ENCODE results near the gene SLC22A31. TPM values are rescaled to one million over a fixed set of nuclear protein-coding genes. Genes with fewer than 3 reads are reported as not detected.

Gene SLC22A31
- total and polyA plus RNA-seq, 2 donors (not counting 3 experiments of a cell fraction or from before 2014, with no cell fraction given) = 1.0 TPM; not detected in 1

DNA sequence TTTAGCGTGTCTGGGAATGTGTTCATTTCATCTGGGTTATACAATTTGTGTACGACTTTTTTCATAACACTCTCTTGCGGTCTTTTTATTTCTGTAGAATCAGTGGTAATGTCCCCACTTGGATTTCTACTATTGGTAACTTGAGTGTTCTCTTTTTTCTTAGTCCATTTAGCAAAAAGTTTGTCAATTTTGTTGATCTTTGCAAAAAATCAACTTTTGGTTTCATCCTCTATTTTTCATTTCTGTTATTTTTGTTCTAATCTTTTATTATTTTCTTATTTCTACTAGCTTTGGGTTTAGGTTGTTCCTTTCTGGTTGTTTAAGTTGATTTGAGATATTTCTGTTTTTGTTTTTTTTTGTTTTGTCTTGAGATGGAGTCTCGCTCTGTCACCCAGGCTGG, 7.7 kb upstream of the SLC22A31 start:
- H3K4me3 ChIP-seq (replicated peaks in 1 of 3; ENCODE audit: insufficient read depth in 1 of 3, low read depth in 1 of 3, low read length in 3 of 3) = no peak overlapping the region
- H3K27ac ChIP-seq (ENCODE audit: insufficient read depth, low read depth, low read length) = no peak overlapping the region
- TF ChIP-seq FOS (IDR thresholded peaks at IDR 0.05; ENCODE audit: borderline replicate concordance, insufficient read depth, low read length) = no peak
- DNase-seq (ENCODE audit: low read depth, low spot score) = no peak
- no peaks in the 10 kb centered on the region for H3K79me2 ChIP-seq (ENCODE audit: control insufficient read depth, insufficient read depth, low read length)
- no TSS peak for BruUV-seq (replicated peaks)
- H3K4me2 ChIP-seq (ENCODE audit: insufficient read depth, low read length) = no peak overlapping the region
- FAIRE-seq = no peak
- dilution Hi-C loops (cut with MboI; ENCODE audit: extremely low pct_ligation_motif_present, low sequenced_read_pairs) (no loop called here), intact Hi-C loops (cut with micrococcal nuclease) (no loop called here)
- H3K9ac ChIP-seq (replicated peaks; ENCODE audit: extremely low read depth, insufficient read depth, low read length) = no peak overlapping the region
- CTCF ChIA-PET = no interaction called here
- no peak overlapping the region for H2AFZ ChIP-seq (ENCODE audit: low read depth, low read length)
- H4K20me1 ChIP-seq (replicated peaks; ENCODE audit: control insufficient read depth, extremely low read depth, insufficient read depth, low read length) = no peaks in the 10 kb centered on the region
- H3K4me1 ChIP-seq (ENCODE audit: control insufficient read depth, extremely low read depth, insufficient read depth, low read length) = no peaks in the 10 kb centered on the region
- no peaks in the 10 kb centered on the region for H3K9me1 ChIP-seq (replicated peaks; ENCODE audit: control insufficient read depth, extremely low read depth, insufficient read depth, low read length)
- POLR2A ChIA-PET = no interaction called here
- peaks cover 1 to 8% of the 10 kb centered on the region in 2 experiments for H3K27me3 ChIP-seq (ENCODE audit: control insufficient read depth in 2 of 2, insufficient read depth in 2 of 2, low read length in 2 of 2)
- no peaks in the 10 kb centered on the region for H3K9me3 ChIP-seq (replicated peaks; ENCODE audit: control insufficient read depth, insufficient read depth, low read length)
- no peaks in the 10 kb centered on the region for H3K36me3 ChIP-seq (ENCODE audit: control insufficient read depth in 2 of 2, extremely low read depth in 1 of 2, insufficient read depth in 2 of 2, low read length in 2 of 2)

DNA sequence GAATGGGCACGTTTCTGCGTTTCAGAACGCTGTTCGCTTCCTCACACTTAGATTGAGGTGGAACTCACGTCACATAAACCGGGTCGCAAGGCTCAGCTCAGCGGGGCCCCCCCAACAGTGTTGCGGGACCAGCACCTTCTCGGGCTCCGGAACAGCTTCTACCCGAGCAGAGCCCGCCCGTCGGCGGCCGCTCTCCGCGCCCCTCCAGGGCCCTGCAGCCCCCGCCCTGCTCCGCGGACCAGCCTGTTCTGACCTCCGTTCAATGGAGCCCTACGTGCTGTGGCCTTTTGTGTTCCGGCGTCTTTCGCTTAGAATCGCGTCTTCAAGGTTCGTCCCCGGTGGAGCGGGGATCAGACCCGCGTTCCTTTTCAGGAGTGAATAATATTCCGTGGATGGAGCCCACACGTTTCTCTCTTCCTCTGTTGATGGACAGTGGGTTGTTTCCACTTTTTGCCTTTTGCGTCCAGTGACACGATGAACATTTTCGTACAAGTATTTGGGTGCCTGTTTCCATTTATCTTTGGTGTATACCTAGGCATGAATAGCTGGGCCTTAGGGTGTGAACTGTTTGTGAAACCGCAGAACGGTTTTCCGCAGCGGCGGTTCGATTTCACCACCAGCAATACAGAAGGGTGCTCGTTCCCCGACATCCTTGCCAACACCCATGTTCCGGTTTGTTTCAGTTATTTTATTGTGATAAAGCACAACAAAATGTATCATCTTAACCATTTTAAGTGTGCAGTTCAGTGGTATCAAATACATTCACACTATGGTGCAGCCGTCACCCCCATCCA, 2.3 kb upstream of the SLC22A31 start:
- FAIRE-seq = no peak
- DNase-seq (ENCODE audit: low read depth, low spot score) = no peak
- no peaks in the 10 kb centered on the region for H3K79me2 ChIP-seq (ENCODE audit: control insufficient read depth, insufficient read depth, low read length)
- CTCF ChIA-PET = no interaction called here
- no peak overlapping the region for H3K4me2 ChIP-seq (ENCODE audit: insufficient read depth, low read length)
- H3K27me3 ChIP-seq (ENCODE audit: control insufficient read depth in 2 of 2, insufficient read depth in 2 of 2, low read length in 2 of 2) = peaks cover 20 to 34% of the 10 kb centered on the region in 2 experiments
- H3K9me1 ChIP-seq (replicated peaks; ENCODE audit: control insufficient read depth, extremely low read depth, insufficient read depth, low read length) = no peaks in the 10 kb centered on the region
- H2AFZ ChIP-seq (ENCODE audit: low read depth, low read length) = no peak overlapping the region
- peak; percentile 86 for TF ChIP-seq EZH2 (IDR thresholded peaks at IDR 0.05; ENCODE audit: borderline replicate concordance, low read depth, low read length, severe bottlenecking)
- TF ChIP-seq MYC (IDR thresholded peaks at IDR 0.05; ENCODE audit: low read depth, low read length) = no peak
- H3K36me3 ChIP-seq (ENCODE audit: control insufficient read depth in 2 of 2, extremely low read depth in 1 of 2, insufficient read depth in 2 of 2, low read length in 2 of 2) = no peaks in the 10 kb centered on the region
- no TSS peak for BruUV-seq (replicated peaks)
- POLR2A ChIA-PET = no interaction called here
- dilution Hi-C loops (cut with MboI; ENCODE audit: extremely low pct_ligation_motif_present, low sequenced_read_pairs) (no loop called here), intact Hi-C loops (cut with micrococcal nuclease) (no loop called here)
- no peak overlapping the region for H3K4me3 ChIP-seq (replicated peaks in 1 of 3; ENCODE audit: insufficient read depth in 1 of 3, low read depth in 1 of 3, low read length in 3 of 3)
- no peak overlapping the region for H3K9ac ChIP-seq (replicated peaks; ENCODE audit: extremely low read depth, insufficient read depth, low read length)
- H3K9me3 ChIP-seq (replicated peaks; ENCODE audit: control insufficient read depth, insufficient read depth, low read length) = no peaks in the 10 kb centered on the region
- H3K4me1 ChIP-seq (ENCODE audit: control insufficient read depth, extremely low read depth, insufficient read depth, low read length) = no peaks in the 10 kb centered on the region
- H3K27ac ChIP-seq (ENCODE audit: insufficient read depth, low read depth, low read length) = no peak overlapping the region
- no peaks in the 10 kb centered on the region for H4K20me1 ChIP-seq (replicated peaks; ENCODE audit: control insufficient read depth, extremely low read depth, insufficient read depth, low read length)

Measured in endothelial cell of umbilical vein (primary cell).